ENCODE data around the gene PIK3R6. TPM values are rescaled to one million over a fixed set of nuclear protein-coding genes. Genes with fewer than 3 reads are reported as not detected.

Gene PIK3R6
- total RNA-seq, 4 donors from 2014 or later: 0.22 to 2.5 (median 0.35) TPM

DNA sequence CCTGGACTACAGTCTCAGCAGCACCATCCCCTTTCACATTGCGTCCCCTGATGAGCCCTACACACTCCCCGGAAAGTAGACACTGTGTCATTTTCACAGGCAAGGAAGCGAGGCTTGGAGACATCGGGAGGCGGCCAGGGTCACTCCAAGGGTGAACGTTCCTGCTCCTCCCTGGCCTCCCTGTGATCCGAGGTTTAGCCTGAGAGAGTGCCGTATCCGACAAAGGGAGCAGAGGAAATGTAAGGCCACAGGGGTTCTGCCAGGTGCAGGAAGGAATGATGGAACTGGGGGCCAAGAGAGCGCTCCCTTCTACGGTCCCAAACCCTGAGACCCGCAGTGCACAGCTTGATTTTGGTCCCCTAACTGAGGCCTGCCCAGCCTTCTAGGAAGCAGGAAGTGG lies 8.0 kb upstream of the PIK3R6 start:
- DNase-seq: no peak
- Histone ChIP-seq H3K27ac (no peak overlapping the region), H3K4me1 (peaks cover 0 to 13% (median 0%) of the 10 kb centered on the region in 3 donors), H3K4me3 (no peak overlapping the region), H3K9me3 (no peaks in the 10 kb centered on the region), H3K27me3 (peaks cover 0 to 47% (median 0%) of the 10 kb centered on the region in 4 donors), H3K36me3 (no peaks in the 10 kb centered on the region)
- intact Hi-C loops (cut with DNase I): no loop called here
- TF ChIP-seq POLR2A (IDR thresholded peaks at IDR 0.05): no peak
- TF ChIP-seq, protein P1, sequence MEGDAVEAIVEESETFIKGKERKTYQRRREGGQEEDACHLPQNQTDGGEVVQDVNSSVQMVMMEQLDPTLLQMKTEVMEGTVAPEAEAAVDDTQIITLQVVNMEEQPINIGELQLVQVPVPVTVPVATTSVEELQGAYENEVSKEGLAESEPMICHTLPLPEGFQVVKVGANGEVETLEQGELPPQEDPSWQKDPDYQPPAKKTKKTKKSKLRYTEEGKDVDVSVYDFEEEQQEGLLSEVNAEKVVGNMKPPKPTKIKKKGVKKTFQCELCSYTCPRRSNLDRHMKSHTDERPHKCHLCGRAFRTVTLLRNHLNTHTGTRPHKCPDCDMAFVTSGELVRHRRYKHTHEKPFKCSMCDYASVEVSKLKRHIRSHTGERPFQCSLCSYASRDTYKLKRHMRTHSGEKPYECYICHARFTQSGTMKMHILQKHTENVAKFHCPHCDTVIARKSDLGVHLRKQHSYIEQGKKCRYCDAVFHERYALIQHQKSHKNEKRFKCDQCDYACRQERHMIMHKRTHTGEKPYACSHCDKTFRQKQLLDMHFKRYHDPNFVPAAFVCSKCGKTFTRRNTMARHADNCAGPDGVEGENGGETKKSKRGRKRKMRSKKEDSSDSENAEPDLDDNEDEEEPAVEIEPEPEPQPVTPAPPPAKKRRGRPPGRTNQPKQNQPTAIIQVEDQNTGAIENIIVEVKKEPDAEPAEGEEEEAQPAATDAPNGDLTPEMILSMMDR (IDR thresholded peaks at IDR 0.05): no peak
- WGBS, 2 donors: 76 to 89% methylated on average over 5 to 9 of the region's 12 CpGs

DNA sequence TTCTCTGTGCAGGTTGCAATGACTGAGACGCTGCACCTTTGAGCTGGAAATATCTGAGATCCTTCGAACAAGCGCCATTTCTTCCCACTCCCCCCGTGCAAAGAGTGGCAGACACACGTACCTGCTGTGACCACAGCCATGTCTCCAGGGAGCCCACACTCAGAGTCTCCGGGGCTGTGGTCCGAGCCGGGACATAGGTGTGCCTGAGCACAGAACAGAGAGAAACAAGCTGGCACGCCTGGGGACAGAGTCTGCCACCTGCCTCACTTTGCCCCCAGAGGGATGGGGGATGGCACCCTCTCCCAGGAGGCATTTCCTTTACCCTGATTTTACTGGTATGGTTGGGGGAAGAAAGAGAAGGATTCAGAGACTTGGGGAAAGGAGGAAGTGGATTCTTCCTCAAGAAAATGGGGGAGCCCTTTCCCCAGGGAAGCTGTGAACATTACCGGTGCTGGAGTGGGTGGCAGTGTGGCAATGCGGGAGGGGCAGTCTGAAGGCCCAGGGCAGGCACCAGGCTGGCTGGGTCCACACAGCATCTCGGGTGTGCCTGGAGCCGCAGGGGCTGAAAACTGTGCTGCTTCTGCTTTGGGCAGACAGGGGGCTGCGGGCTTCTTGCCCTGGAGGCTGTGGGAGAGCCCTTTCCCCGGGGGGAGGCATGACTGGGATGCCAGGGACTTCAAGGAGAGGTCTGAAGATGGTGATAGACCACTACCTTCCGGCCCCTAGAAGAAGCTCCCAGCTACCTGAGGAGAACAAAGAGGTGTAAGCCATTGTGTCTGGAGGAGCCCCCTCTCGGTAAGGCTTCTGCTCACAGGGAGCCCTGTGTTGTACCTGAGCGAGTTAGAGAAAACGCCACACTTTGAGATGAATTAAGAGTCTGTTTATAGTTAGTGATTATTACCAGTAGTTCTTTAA lies 6.6 kb upstream of the PIK3R6 start:
- intact Hi-C loops (cut with DNase I): no loop called here
- no peak for TF ChIP-seq POLR2A (IDR thresholded peaks at IDR 0.05)
- TF ChIP-seq, protein P1 (IDR thresholded peaks at IDR 0.05): no peak
- H3K9me3 ChIP-seq: no peaks in the 10 kb centered on the region
- peaks cover 0 to 47% (median 0%) of the 10 kb centered on the region in 4 donors for H3K27me3 ChIP-seq
- H3K4me1 ChIP-seq: peaks cover 0 to 13% (median 0%) of the 10 kb centered on the region in 3 donors
- 47 to 66% methylated on average over 11 to 13 of the region's 19 CpGs for WGBS, 2 donors
- DNase-seq: no peak
- H3K36me3 ChIP-seq: no peaks in the 10 kb centered on the region
- no peak overlapping the region for H3K27ac ChIP-seq
- no peak overlapping the region for H3K4me3 ChIP-seq

DNA sequence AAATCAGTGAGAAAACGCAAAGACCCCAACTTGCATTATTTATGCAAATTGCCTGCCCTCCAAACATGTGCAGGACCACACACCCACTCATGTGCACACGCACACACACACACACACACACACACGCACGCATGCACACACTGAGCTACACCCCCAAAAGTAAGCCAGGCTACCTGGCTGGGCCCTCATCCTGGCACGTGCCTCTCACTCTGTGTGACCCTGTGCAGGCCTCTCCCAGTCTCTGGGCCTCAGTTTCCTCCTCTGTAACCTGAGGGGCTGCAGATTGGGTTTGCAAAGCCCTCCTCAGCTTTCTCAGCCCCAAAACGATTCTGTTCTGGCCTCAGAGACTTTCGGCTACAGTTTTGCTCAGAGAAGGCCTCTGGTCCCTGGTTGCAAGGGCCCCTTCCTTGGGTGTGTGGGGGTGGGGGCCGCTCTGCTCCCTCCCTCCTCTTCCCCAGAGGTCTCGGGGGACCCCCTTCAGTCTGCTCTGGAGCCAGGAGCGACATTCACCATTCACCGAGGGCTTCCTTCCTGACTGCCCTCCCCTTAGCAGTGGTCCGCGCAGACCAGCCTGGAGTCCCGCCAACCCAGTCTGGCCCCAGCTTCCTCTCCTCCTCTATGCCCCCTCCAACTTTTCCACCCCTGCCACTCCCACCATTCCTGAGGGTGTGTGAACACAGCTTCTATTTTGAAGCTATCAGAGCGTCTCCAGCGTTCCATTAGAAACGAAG lies 5.4 kb upstream of the PIK3R6 start:
- peaks cover 0 to 13% (median 0%) of the 10 kb centered on the region in 3 donors for H3K4me1 ChIP-seq
- H3K4me3 ChIP-seq: no peak overlapping the region
- no peak for DNase-seq
- H3K36me3 ChIP-seq: no peaks in the 10 kb centered on the region
- no peak overlapping the region for H3K27ac ChIP-seq
- 57 to 69% methylated on average over 7 to 13 of the region's 17 CpGs for WGBS, 2 donors
- intact Hi-C loops (cut with DNase I): no loop called here
- peaks cover 0 to 52% (median 0%) of the 10 kb centered on the region in 4 donors for H3K27me3 ChIP-seq
- TF ChIP-seq POLR2A (IDR thresholded peaks at IDR 0.05): no peak
- TF ChIP-seq, protein P1 (IDR thresholded peaks at IDR 0.05): no peak
- no peaks in the 10 kb centered on the region for H3K9me3 ChIP-seq

DNA sequence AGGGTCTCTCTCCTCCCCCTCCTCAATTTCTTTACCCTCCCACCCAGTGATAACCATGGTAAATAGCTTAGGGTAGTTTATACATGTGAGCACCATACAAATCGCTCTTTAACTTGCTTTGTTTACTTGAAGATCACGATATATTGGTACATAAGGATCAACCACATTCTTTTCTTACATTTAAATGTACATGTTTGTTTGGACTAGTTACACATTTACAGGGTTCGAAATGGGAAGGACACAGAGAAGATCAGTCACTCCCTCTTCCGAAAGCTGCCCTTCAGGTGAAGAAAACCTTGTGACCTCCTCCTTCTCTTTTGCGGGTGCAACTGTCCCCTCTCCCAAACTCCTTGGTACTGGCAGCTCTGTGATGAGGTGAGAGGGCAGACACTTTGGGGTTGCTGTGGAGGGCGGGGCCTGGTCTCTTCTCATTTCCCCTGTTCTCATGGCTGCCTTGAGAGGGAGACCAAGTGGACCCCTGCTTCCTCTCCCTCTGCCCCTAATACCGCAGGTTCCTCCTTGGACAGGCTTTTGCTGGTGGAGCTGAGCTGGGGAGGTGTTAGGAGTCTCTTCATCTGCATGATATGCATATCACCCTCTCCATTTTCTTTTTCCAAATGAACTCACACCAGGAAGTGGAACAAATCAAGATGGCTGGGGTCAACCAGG lies 4.7 kb upstream of the PIK3R6 start:
- TF ChIP-seq, protein P1 (IDR thresholded peaks at IDR 0.05): no peak
- TF ChIP-seq POLR2A (IDR thresholded peaks at IDR 0.05): no peak
- DNase-seq: no peak
- Histone ChIP-seq H3K4me1 (peaks cover 0 to 13% (median 0%) of the 10 kb centered on the region in 3 donors), H3K9me3 (no peaks in the 10 kb centered on the region), H3K4me3 (no peak overlapping the region), H3K36me3 (no peaks in the 10 kb centered on the region), H3K27ac (no peak overlapping the region), H3K27me3 (peaks cover 0 to 58% (median 0%) of the 10 kb centered on the region in 4 donors)
- intact Hi-C loops (cut with DNase I): no loop called here
- 54 to 61% methylated on average over 6 to 7 of the region's 7 CpGs for WGBS, 2 donors

Measured in esophagus squamous epithelium (tissue), 5 donors.